Measurements from ENCODE around the gene C1QL4. TPM values are rescaled to one million over a fixed set of nuclear protein-coding genes. Genes with fewer than 3 reads are reported as not detected.

Gene C1QL4
- 4.4 to 6.0 TPM (median 4.8 TPM) in 5 replicates for total RNA-seq (2022; extraction: Qiagen RNA extraction; ENCODE audit: low read depth)

DNA sequence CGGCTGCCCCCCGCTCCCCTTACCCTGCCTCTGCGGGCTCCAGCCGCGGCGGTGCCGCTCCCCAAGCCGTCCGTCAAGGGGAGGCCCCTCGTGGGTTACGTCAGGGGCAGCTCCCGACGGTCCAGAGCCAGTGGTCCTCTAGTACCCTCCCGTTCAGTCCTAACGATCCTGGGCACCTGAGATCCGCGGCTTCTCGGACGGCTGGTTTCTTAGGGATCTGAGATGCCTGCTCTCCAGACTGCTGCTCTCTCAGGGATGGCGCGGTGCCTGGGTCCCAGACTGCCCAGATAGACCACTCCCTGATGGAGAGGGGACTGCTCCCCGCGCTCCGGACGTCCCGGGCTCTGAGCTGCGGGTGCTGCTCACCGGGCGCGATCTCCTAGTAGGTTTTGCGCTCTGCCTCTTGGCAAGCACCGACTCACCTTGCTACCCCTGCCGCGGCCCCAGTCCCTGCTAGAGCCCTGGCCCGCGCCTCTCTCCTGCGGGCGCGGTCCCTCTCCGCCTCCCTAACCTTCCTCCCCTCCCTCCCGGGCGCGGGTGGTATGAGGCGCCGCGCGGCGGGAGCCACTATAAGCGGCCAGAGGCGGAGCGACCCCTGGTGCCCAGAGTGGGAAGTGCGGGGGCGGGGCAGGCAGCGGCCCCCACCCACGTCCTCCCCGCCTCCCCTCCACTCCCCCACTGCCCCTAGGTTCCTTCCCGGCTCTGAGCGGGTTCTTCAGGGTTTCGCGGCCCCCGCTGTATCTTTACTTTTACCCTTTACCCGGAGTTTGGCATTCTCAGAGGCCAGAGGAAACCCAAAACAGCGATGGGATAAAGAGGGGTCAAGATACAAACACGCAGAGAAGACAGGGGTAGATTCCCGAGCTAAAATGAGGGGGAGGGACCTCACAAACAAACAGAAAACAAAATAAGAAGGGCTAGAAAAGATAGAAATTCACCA lies at the start of gene C1QL4:
Gene C1QL4, minus strand, starts transcription at position 544 of the 940 bp plus-strand sequence. CDS start 711 bp downstream, outside the sequence.

DNA sequence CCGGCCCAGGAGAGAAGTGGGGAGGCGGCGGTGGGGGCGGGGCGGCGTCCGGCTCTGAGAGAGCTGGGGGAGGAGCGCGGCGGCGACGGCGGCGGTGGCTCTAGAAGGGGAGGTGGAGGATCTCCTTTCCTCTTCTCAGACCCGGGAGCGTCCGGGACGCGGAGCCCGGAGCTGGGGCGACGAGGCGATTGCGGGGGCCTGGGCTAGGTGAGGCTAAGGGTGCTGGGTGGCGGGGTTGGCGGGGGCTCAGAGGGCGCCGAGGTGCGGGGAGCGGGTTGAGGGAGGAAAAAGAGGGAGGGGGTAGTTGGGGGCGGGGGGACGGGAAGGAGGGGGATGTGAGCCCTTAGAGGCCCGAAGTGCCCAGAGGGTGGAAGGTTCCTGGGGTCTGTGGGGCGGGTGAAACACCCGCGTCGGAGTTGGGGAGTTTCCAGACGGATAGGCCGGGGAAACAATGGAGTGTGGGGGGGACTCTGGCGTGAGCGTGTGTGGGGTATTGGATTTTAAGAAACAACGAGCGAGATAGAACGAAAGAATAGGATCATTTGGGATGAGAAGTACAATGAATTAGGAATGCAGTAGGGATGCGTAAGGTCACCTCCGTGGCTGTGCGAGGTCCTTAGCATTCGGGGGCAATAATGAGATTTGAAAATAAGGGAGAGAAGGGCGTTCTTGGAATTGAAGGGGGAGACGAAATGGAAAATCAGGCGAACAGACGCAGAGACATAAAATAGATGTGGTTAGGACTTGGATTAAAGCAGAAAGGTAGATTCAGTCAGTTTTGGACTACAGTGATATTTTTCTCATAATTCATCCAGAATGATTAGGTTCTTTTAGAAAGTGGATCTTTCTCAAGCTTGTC lies 30.6 kb upstream of the C1QL4 start, which contains the start of gene SPATS2:
Gene SPATS2, plus strand, starts transcription at position 82 of the 859 bp plus-strand sequence. CDS start 93,551 bp downstream, outside the sequence.

DNA sequence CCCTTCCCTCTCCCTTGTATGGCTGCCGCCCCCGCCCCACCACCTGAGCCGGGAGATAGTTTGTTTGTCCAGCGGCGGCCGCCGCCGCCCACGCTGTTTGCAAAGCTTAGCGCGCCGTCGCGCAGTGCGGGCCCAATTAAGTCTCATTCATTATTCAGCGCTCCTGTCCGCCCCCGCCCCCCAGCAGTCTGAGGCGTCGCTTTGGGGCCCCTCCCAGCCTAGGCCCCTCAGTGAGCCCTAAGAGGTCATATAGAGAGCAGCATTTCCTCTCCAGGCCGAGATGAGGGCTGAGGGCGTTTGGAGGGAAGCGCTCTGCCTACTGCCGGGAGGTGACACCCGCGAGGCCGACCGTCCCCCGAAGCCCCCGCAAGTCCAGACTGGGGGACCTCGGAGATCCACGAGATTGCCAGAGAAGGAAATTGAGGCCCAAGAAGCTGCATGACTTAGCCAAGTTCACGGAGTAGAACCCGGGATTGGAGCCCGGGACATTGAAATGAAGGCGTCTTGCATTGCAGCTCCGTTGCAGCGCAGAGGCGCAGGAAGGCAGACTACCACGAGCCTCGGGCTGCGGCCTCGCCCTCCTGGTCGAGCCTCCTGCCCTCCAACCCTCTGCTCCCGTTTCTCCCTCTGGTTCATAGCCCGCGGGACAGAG lies 9.8 kb upstream of the C1QL4 start, which contains the start of gene DNAJC22:
Gene DNAJC22, plus strand, starts transcription at position 230 of the 652 bp plus-strand sequence. CDS start 1,985 bp downstream, outside the sequence.

DNA sequence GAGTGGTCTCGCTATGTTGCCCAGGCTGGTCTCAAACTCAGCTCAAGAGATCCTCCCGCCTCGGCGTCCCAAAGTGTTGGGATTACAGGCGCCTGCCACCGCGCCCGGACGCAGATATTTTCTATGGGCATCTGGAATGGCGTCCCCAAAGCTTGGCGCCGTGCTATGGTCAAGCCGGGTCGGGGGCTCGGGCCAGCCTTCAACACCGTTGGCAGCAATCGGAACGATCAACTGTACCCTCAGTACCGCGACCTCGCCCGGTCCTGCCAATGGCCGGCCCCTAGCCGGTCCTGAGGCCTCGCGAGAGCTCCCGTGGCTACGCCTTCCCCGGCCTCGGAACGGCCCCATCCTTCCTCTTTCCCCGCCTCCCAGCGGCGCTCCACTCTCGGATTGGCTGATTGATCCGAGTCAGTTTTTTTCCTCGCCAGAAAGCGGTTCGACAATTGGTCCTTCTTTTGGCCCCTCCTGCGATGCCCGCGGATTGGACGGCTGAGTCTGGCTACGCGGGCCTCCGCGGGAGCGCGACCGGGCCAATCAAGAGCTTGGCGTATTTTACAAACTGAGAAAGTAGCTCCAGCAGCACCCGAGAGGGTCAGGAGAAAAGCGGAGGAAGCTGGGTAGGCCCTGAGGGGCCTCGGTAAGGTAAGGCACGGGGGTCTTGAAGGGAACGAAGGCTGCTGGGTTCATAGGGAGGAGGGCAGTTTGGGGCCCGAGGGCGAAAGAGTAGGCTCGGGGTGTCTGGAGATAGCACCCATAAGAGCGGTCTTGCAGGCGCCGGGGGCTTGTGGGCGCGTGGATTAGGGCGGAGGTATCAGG lies 14.1 kb downstream of the C1QL4 start, which contains the start of gene TROAP:
Gene TROAP, plus strand, starts transcription at position 548 of the 816 bp plus-strand sequence. CDS start 354 bp downstream, outside the sequence.

DNA sequence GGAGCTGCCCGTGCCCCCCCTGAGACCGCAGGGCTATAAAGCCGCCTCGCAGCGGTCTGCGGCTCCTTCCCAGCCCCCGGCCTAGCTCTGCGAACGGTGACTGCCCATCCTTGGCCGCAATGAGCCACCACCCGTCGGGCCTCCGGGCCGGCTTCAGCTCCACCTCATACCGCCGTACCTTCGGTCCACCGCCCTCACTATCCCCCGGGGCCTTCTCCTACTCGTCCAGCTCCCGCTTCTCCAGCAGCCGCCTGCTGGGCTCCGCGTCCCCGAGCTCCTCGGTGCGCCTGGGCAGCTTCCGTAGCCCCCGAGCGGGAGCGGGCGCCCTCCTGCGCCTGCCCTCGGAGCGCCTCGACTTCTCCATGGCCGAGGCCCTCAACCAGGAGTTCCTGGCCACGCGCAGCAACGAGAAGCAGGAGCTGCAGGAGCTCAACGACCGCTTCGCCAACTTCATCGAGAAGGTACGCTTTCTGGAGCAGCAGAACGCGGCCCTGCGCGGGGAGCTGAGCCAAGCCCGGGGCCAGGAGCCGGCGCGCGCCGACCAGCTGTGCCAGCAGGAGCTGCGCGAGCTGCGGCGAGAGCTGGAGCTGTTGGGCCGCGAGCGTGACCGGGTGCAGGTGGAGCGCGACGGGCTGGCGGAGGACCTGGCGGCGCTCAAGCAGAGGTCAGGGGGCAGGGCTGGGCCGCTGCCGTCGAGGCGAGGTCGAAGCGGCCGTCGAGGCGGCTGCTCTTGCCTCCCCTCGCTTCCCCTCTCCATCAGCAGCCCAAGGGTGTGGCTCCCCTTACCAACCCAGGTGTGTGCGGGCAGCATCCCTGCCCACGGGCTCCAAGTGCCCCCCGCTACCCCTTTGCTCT lies 41.7 kb downstream of the C1QL4 start, which contains the start of gene PRPH:
Gene PRPH, plus strand, starts transcription at position 66 of the 855 bp plus-strand sequence. Its CDS starts 54 bp downstream, at position 120.

Other genes with a start within 250 kb of the C1QL4 start
- 0.02 TPM in 2 of 5 replicates, not detected in the others for gene DHH, start 242.4 kb downstream of the C1QL4 start, total RNA-seq (2022; extraction: Qiagen RNA extraction; ENCODE audit: low read depth)
- gene LMBR1L, start 226.3 kb downstream of the C1QL4 start, total RNA-seq (2022; extraction: Qiagen RNA extraction; ENCODE audit: low read depth) = 13.0 to 18.6 TPM (median 17.5 TPM) in 5 replicates
- gene TUBA1B, start 205.8 kb downstream of the C1QL4 start, total RNA-seq (2022; extraction: Qiagen RNA extraction; ENCODE audit: low read depth) = 2,295 to 2,611 TPM (median 2,449 TPM) in 5 replicates
- gene TUBA1A, start 148.1 kb downstream of the C1QL4 start, total RNA-seq (2022; extraction: Qiagen RNA extraction; ENCODE audit: low read depth) = 167 to 207 TPM (median 191 TPM) in 5 replicates
- 1,753 to 2,247 TPM (median 1,843 TPM) in 5 replicates for gene TUBA1C, start 72.1 kb downstream of the C1QL4 start, total RNA-seq (2022; extraction: Qiagen RNA extraction; ENCODE audit: low read depth)
- gene PRPH, start 42.0 kb downstream of the C1QL4 start, total RNA-seq (2022; extraction: Qiagen RNA extraction; ENCODE audit: low read depth) = 0.52 to 1.2 TPM (median 0.83 TPM) in 5 replicates
- gene TROAP, start 13.9 kb downstream of the C1QL4 start, total RNA-seq (2022; extraction: Qiagen RNA extraction; ENCODE audit: low read depth) = 81.0 to 101 TPM (median 83.0 TPM) in 5 replicates
- 20.5 to 25.1 TPM (median 23.7 TPM) in 5 replicates for gene DNAJC22, start 9.7 kb upstream of the C1QL4 start, total RNA-seq (2022; extraction: Qiagen RNA extraction; ENCODE audit: low read depth)
- gene SPATS2, start 30.3 kb upstream of the C1QL4 start, total RNA-seq (2022; extraction: Qiagen RNA extraction; ENCODE audit: low read depth) = 31.2 to 37.2 TPM (median 37.1 TPM) in 5 replicates
- 2.6 to 3.3 TPM (median 3.0 TPM) in 5 replicates for gene KCNH3, start 201.8 kb upstream of the C1QL4 start, total RNA-seq (2022; extraction: Qiagen RNA extraction; ENCODE audit: low read depth)
- 62.7 to 71.4 TPM (median 66.5 TPM) in 5 replicates for gene MCRS1, start 231.0 kb upstream of the C1QL4 start, total RNA-seq (2022; extraction: Qiagen RNA extraction; ENCODE audit: low read depth)

Measured in A549 treated with DMSO at 1 μM for 4 hours (cell line).